Fibroblast of skin of scalp (primary cell): ENCODE data around the gene CFAP100.

Source experiments
- DNase-seq: peaks from one replicate; pipeline ENCODE4 v3.0.0-alpha.2; 2013

The CFAP100 gene

GRCh38 chr3:126357295-126358037, 37.2 kb upstream of the CFAP100 start, which contains the start of gene KLF15:
Gene KLF15, minus strand, starts transcription at chr3:126357408. Its CDS starts 4,486 bp downstream, at chr3:126352922.
- DNase-seq, result peak; percentile 76

- no peak for DNase-seq
Measured at GRCh38 chr3:126358038-126358815, 36.5 kb upstream of the CFAP100 start.

- DNase-seq, result no peak
Measured at GRCh38 chr3:126358816-126359181, 35.9 kb upstream of the CFAP100 start.

GRCh38 chr3:126360046-126360713, 34.5 kb upstream of the CFAP100 start:
- no peak for DNase-seq

- DNase-seq, result no peak
Measured at GRCh38 chr3:126360714-126361060, 34.0 kb upstream of the CFAP100 start.

- no peak for DNase-seq
Measured at GRCh38 chr3:126361211-126361610, 33.5 kb upstream of the CFAP100 start.

GRCh38 chr3:126364130-126364695, 30.5 kb upstream of the CFAP100 start:
- DNase-seq, result no peak

- DNase-seq, result no peak
Measured at GRCh38 chr3:126364731-126365301, 29.9 kb upstream of the CFAP100 start.

GRCh38 chr3:126365351-126366277, 29.1 kb upstream of the CFAP100 start:
- no peak for DNase-seq

- DNase-seq, result no peak
Measured at GRCh38 chr3:126367316-126367805, 27.3 kb upstream of the CFAP100 start.

- no peak for DNase-seq
Measured at GRCh38 chr3:126369490-126369889, 25.2 kb upstream of the CFAP100 start.

- no peak for DNase-seq
Measured at GRCh38 chr3:126370055-126370454, 24.7 kb upstream of the CFAP100 start.

GRCh38 chr3:126370606-126371005, 24.1 kb upstream of the CFAP100 start:
- DNase-seq, result no peak

- no peak for DNase-seq
Measured at GRCh38 chr3:126371096-126371705, 23.5 kb upstream of the CFAP100 start.

- DNase-seq, result no peak
Measured at GRCh38 chr3:126372413-126373145, 22.1 kb upstream of the CFAP100 start.

- no peak for DNase-seq
Measured at GRCh38 chr3:126373146-126373613, 21.5 kb upstream of the CFAP100 start.

- DNase-seq, result peak; percentile 12
Measured at GRCh38 chr3:126373682-126374601, 20.8 kb upstream of the CFAP100 start.

GRCh38 chr3:126375835-126376331, 18.8 kb upstream of the CFAP100 start:
- no peak for DNase-seq

- DNase-seq, result no peak
Measured at GRCh38 chr3:126376444-126376843, 18.3 kb upstream of the CFAP100 start.
